DMS53 treated with DMSO at 0.1 percent for 48 hours (cell line): ENCODE data around the gene KREMEN2.
"Not testable (repeated sequence)": the region's sequence is repeated elsewhere in the genome, so short reads cannot be mapped to it uniquely, and the experiment has no call there.

Experiments
- DNase-seq: peaks from one replicate; lab custom pipeline; 2025; ENCODE audit not compliant: unreplicated experiment; lab: John Stamatoyannopoulos, UW

The KREMEN2 gene, protein sequence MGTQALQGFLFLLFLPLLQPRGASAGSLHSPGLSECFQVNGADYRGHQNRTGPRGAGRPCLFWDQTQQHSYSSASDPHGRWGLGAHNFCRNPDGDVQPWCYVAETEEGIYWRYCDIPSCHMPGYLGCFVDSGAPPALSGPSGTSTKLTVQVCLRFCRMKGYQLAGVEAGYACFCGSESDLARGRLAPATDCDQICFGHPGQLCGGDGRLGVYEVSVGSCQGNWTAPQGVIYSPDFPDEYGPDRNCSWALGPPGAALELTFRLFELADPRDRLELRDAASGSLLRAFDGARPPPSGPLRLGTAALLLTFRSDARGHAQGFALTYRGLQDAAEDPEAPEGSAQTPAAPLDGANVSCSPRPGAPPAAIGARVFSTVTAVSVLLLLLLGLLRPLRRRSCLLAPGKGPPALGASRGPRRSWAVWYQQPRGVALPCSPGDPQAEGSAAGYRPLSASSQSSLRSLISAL

DNA sequence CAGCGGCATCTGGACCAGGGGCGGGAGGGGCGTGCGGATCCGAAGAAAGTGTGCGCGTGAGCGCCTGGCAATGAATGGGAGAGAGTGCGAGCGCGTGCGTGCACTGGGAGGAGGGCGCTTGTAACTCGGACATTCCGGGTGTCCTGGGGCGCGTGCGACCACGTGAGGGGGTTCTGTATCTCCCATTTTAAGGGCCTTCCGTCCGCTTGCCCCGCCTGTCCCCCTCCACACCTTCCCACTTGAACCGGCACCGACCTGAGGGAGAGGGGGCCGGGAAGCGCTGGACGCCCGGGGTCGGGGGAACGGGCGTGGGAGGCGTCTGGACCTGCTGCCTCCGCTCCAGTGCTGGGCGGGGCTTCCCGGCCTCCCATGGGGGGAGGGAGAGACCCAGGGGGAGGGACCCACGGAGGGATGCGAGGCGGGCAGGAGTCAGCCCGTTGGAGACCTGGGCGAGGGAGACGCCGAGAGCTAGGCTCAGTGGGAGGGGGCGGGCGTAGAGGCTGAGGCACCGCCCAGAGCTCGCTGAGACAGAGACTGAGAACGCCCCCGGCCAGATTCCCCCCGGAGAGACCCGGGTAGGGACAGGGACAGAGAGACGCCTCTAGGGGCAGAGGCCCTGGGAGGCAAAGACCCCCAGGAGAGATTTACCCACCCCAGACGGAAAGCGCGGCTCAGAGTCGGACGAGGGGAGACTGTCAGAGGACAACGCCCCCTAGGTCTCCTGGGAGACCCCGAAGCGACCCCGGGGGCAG is at the start of gene KREMEN2:
Gene KREMEN2 (plus strand): TSS at position 553 of the 752 bp plus-strand sequence. CDS start 246 bp downstream, outside the sequence.
- DNase-seq: peak; percentile 50

DNA sequence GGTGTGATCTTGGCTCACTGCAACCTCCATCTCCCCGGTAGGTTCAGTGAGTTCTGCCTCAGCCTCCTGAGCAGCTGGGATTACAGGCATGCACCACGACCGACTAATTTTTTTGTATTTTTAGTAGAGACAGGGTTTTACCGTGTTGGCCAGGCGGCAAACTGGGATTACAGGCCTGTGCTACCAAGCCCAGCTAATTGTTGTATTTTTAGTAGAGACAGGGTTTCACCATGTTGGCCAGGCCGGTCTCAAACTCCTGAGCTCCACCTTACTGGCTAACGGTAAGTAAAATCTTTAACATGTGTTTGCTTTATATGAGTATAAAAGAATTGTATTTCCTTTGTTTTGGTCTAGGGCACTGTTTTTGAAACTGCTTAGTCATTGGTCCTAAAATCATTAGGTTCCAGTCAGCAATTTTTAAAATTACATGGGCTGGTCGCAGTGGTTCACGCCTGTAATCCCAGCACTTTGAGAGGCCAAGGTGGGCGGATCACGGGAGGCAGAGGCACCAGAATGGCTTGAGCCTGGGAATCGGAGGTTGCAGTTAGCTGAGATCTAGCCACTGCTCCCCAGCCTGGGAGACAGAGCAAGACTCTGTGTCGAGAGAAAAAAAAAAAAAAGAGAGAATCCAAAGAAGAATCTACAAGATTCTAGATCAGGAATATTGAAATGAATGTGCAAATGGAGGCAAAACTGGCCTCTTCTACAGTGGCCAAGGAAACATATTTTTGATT is 48.7 kb upstream of the KREMEN2 start:
- no peak for DNase-seq

GRCh38 chr16:2919511-2920255 is 44.4 kb upstream of the KREMEN2 start:
- DNase-seq: peak; percentile 3

GRCh38 chr16:2923481-2923880 is 40.6 kb upstream of the KREMEN2 start:
- no peak for DNase-seq

- no peak for DNase-seq
These were observed 38.9 kb upstream of the KREMEN2 start for GRCh38 chr16:2924901-2925755.

- DNase-seq: no peak
These were observed 38.0 kb upstream of the KREMEN2 start for GRCh38 chr16:2925951-2926649.

GRCh38 chr16:2926650-2926999 is 37.5 kb upstream of the KREMEN2 start:
- DNase-seq: no peak

DNA sequence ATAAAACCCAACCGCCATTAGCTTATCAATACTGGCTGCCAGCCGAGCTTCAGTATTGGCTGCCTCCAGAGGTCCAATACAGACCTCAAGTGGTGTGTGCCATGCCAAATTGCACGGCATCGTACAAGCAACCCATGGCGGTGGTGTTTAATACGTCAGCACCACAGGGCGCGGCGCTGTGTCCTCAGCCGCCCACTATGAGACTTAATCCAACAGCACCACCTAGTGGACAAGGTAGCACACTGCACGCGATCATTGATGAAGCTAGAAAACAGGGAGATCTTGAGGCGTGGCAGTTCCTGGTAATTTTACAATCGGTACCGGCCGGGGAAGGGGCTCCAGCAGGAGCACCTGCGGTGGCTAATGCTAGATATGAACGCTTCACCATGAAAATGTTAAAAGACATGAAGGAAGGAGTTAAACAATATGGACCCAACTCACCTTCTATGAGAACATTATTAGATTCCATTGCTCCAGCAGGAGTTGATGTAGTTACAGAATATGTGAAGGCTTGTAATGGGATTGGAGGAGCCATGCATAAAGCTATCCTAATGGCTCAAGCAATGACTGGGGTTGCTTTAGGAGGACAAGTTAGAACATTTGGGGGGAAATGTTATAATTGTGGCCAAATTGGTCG is 36.9 kb upstream of the KREMEN2 start:
- peak; percentile 60 for DNase-seq

DNA sequence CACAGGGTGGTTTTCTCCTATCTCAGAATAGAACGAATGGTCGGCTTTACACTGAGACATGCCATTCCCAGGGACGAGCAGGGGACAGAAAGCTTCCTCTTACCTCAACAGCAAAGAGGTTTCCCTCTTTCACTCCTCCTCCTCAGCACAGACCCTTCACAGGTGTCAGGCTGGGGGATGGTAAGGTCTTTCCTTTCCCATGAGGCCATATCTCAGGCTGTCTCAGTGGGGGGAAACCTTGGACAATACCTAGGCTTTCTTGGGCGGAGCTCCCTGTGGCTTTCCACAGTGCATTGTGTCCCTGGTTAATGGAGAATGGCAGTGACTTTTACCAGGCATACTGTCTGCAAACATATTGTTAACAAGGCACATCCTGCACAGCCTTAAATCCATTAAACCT is 35.9 kb upstream of the KREMEN2 start:
- DNase-seq: not testable (repeated sequence)

GRCh38 chr16:2928796-2929195 is 35.3 kb upstream of the KREMEN2 start:
- no peak for DNase-seq

DNA sequence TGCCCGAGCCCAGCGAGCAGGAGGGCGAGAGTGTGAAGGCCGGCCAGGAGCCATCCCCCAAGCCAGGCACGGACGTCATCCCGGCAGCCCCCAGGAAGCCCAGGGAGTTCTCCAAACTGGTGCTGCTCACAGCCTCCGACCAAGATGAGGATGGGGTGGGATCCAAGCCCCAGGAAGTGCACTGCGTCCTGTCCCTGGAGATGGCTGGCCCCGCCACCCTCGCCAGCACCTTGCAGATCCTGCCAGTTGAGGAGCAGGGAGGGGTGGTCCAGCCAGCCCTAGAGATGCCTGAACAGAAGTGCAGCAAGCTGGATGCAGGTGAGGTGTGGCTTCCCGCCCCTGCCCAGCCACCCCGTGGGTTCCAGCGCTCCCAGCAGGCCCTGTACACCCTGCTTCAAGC is 34.4 kb upstream of the KREMEN2 start:
- no peak for DNase-seq

- no peak for DNase-seq
These were observed 33.8 kb upstream of the KREMEN2 start for GRCh38 chr16:2930236-2930635.

DNA sequence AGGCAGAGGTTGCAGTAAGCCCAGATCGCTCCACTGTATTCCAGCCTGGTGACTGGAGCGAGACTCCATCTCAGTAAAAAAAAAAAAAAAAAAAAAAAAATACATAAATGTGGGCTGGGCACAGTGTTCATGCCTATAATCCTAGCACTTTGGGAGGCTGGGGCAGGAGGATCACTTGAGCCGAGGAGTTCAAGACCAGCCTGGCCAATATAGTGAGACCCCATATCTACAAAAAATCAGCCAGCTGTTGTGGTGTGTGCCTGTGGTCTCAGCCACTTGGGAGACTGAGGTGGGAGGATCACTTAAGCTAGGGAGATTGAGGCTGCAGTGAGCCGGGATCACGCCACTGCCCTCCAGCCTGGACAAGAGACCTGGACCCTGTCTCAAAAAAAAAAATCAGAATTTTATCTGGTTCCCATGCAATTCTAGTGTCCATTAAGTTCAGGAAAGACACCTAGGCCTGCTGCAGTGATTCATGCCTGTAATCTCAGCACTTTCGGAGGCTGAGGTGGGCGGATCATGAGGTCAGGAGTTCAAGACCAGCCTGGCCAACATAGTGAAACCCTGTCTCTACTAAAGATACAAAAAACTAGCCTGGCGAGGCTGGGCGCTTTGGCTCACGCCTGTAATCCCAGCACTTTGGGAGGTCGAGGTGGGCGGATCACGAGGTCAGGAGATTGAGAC is 32.7 kb upstream of the KREMEN2 start:
- not testable (repeated sequence) for DNase-seq

DNA sequence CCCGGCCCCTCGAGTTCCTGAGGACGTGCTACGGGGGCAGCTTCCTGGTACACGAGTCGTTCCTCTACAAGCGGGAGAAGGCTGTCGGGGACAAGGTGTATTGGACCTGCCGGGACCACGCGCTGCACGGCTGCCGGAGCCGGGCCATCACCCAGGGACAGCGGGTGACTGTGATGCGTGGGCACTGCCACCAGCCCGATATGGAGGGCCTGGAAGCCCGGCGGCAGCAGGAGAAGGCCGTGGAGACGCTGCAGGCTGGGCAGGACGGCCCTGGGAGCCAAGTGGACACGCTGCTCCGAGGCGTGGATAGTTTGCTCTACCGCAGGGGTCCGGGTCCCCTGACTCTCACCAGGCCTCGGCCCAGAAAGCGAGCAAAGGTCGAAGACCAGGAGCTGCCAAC is 30.9 kb upstream of the KREMEN2 start:
- no peak for DNase-seq

- DNase-seq: no peak
These were observed 30.4 kb upstream of the KREMEN2 start for GRCh38 chr16:2933701-2934100.

- DNase-seq: no peak
These were observed 29.6 kb upstream of the KREMEN2 start for GRCh38 chr16:2934450-2934849.

GRCh38 chr16:2936436-2937011 is 27.6 kb upstream of the KREMEN2 start:
- no peak for DNase-seq

- DNase-seq: no peak
These were observed 26.9 kb upstream of the KREMEN2 start for GRCh38 chr16:2937170-2937569.
